ENCODE results near the gene SRSF7. TPM values are rescaled to one million over a fixed set of nuclear protein-coding genes. Genes with fewer than 3 reads are reported as not detected.
"Not testable (repeated sequence)": the region's sequence is repeated elsewhere in the genome, so short reads cannot be mapped to it uniquely, and the experiment has no call there.

The SRSF7 gene
- total and polyA plus RNA-seq, 11 donors = 28.1 to 101 (median 43.9) TPM

GRCh38 chr2:38739524-38739923, 11.6 kb downstream of the SRSF7 start:
- intact Hi-C loops (cut with DNase I) = loop anchor here in 7 of 10 donors (5.0 to 10.0 kb wide), 5 partner anchors 137 to 425 kb away; partner anchors contain the start of genes ATL2 (in 1 of the 7) and HNRNPLL (in 1 of the 7)
- peak overlapping the region in 1 of 12 donors; percentile 75 for H3K27ac ChIP-seq
- ATAC-seq = no peak
- no peak overlapping the region for H3K4me3 ChIP-seq
- WGBS, 4 donors = 97 to 98% (median 98%) methylated on average over 2 of the region's 2 CpGs
- no peak for DNase-seq
- H3K4me1 ChIP-seq = peaks cover 0 to 43% (median 14%) of the 10 kb centered on the region in 12 donors
- peaks cover 0 to 5% (median 0%) of the 10 kb centered on the region in 12 donors for H3K9me3 ChIP-seq
- no peaks in the 10 kb centered on the region for H3K27me3 ChIP-seq
- TF ChIP-seq CTCF (IDR thresholded peaks at IDR 0.05) (no peak), POLR2A (IDR thresholded peaks at IDR 0.05) (no peak)
- H3K36me3 ChIP-seq = peaks cover 0 to 64% (median 41%) of the 10 kb centered on the region in 9 donors

GRCh38 chr2:38737925-38738324, 13.2 kb downstream of the SRSF7 start:
- H3K4me3 ChIP-seq = no peak overlapping the region
- peaks cover 0 to 64% (median 33%) of the 10 kb centered on the region in 9 donors for H3K36me3 ChIP-seq
- DNase-seq = no peak
- TF ChIP-seq CTCF (IDR thresholded peaks at IDR 0.05) = no peak
- no peak for TF ChIP-seq POLR2A (IDR thresholded peaks at IDR 0.05)
- H3K9me3 ChIP-seq = peaks cover 0 to 5% (median 0%) of the 10 kb centered on the region in 12 donors
- H3K27me3 ChIP-seq = no peaks in the 10 kb centered on the region
- 89 to 96% (median 93%) methylated on average over 3 of the region's 3 CpGs for WGBS, 4 donors
- H3K4me1 ChIP-seq = peaks cover 0 to 34% (median 15%) of the 10 kb centered on the region in 12 donors
- peak overlapping the region in 2 of 12 donors; percentile 71 to 75 for H3K27ac ChIP-seq
- ATAC-seq = no peak
- intact Hi-C loops (cut with DNase I) = loop anchor here in 7 of 10 donors (5.0 to 10.0 kb wide), 5 partner anchors 136 to 423 kb away; partner anchors contain the start of genes ATL2 (in 1 of the 7) and HNRNPLL (in 1 of the 7)

- intact Hi-C loops (cut with DNase I) = loop anchor here in 7 of 10 donors (5.0 to 10.0 kb wide), 5 partner anchors 135 to 422 kb away; partner anchors contain the start of genes ATL2 (in 1 of the 7) and HNRNPLL (in 1 of the 7)
- peak in 2 of 5 donors; percentile 31 to 39 for DNase-seq
- peaks cover 0 to 34% (median 15%) of the 10 kb centered on the region in 12 donors for H3K4me1 ChIP-seq
Measured at GRCh38 chr2:38737000-38737698, 14.0 kb downstream of the SRSF7 start.

GRCh38 chr2:38735999-38736320, 15.2 kb downstream of the SRSF7 start:
- peaks cover 0 to 5% (median 0%) of the 10 kb centered on the region in 12 donors for H3K9me3 ChIP-seq
- H3K27me3 ChIP-seq = no peaks in the 10 kb centered on the region
- TF ChIP-seq CTCF (IDR thresholded peaks at IDR 0.05) (no peak), POLR2A (IDR thresholded peaks at IDR 0.05) (no peak)
- WGBS, 4 donors = 65 to 95% (median 86%) methylated on average over 4 of the region's 4 CpGs
- DNase-seq (no peak), ATAC-seq (no peak)
- H3K4me1 ChIP-seq = peaks cover 0 to 34% (median 15%) of the 10 kb centered on the region in 12 donors
- H3K27ac ChIP-seq = peak overlapping the region in 1 of 12 donors; percentile 74
- H3K36me3 ChIP-seq = peaks cover 0 to 64% (median 39%) of the 10 kb centered on the region in 9 donors
- intact Hi-C loops (cut with DNase I) = loop anchor here in 7 of 10 donors (2.0 to 10.0 kb wide), 6 partner anchors 134 to 421 kb away; partner anchors contain the start of genes ATL2 (in 1 of the 7) and HNRNPLL (in 1 of the 7)
- no peak overlapping the region for H3K4me3 ChIP-seq

More at GRCh38 chr2:38737000-38737698, 14.0 kb downstream of the SRSF7 start:
- Histone ChIP-seq H3K36me3 (peaks cover 0 to 63% (median 39%) of the 10 kb centered on the region in 9 donors), H3K27ac (peak overlapping the region in 2 of 12 donors; percentile 71 to 75)
- not testable (repeated sequence) for H3K4me3 ChIP-seq, H3K9me3 ChIP-seq, H3K27me3 ChIP-seq
- ATAC-seq = peak; percentile 13 to 56 (median 39)
- 71 to 77% (median 74%) methylated on average over 11 of the region's 11 CpGs for WGBS, 4 donors
